Measurements from ENCODE around the gene FAM161A.

DNA sequence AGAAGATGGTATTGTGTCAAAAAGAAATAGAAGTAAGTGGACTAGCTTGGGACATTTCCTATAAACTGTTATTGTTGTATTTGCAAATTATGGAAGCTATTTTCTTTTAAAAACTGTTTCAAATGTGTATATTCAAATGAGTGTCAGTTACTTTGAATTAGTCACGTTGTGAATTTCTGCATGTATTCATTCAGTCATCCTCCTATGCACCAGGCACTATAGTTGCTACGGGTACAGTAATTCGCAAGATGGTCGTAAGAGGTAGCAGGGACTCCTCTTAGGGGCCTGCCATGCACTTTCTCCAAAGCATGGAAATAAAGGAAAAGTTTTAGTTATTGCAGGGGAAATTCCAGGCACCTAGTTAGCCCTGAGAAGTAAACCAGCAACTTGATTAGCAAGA, 51.3 kb downstream of the FAM161A start:
- TF ChIP-seq, protein P1, sequence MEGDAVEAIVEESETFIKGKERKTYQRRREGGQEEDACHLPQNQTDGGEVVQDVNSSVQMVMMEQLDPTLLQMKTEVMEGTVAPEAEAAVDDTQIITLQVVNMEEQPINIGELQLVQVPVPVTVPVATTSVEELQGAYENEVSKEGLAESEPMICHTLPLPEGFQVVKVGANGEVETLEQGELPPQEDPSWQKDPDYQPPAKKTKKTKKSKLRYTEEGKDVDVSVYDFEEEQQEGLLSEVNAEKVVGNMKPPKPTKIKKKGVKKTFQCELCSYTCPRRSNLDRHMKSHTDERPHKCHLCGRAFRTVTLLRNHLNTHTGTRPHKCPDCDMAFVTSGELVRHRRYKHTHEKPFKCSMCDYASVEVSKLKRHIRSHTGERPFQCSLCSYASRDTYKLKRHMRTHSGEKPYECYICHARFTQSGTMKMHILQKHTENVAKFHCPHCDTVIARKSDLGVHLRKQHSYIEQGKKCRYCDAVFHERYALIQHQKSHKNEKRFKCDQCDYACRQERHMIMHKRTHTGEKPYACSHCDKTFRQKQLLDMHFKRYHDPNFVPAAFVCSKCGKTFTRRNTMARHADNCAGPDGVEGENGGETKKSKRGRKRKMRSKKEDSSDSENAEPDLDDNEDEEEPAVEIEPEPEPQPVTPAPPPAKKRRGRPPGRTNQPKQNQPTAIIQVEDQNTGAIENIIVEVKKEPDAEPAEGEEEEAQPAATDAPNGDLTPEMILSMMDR (IDR thresholded peaks at IDR 0.05), result no peak
- no peak for TF ChIP-seq EZH2 (IDR thresholded peaks at IDR 0.05; ENCODE audit: borderline replicate concordance, insufficient read depth, low read depth, low read length, poor library complexity, severe bottlenecking)

Measured in B cell (primary cell).